Stomach (tissue), 9 donors: ENCODE measurements around the gene RTN4. TPM values are rescaled to one million over a fixed set of nuclear protein-coding genes. Genes with fewer than 3 reads are reported as not detected.

Experiments used
- DNase-seq, 2 donors: peaks; one replicate each; pipeline versions ENCODE4 v3.0.0 to v3.0.0-alpha.2; 2013 to 2019
- H3K27ac ChIP-seq, 5 donors: fragments of 200-600 bp in 4 of 5; sonication (generic) in 4 of 5; one replicate each; pipeline ENCODE4 v1.5.1; 2013 to 2019; ENCODE audit warnings: mild to moderate bottlenecking in 1 of 5, moderate library complexity in 1 of 5
- H3K27me3 ChIP-seq, 3 donors: fragments of 200-600 bp; sonication (generic); one replicate each; pipeline ENCODE4 v1.5.1; 2017 to 2019; ENCODE audit warnings: mixed run types in 1 of 3
- H3K36me3 ChIP-seq, 4 donors: fragments of 200-600 bp; sonication (generic); 1 replicate in 3 of 4; 2 replicates in 1 of 4; pipeline ENCODE4 v1.5.1; 2016 to 2019
- H3K4me1 ChIP-seq, 4 donors: fragments of 200-600 bp; sonication (generic); one replicate each; pipeline ENCODE4 v1.5.1; 2016 to 2019
- H3K4me3 ChIP-seq, 4 donors: fragments of 200-600 bp; sonication (generic) in 3 of 4; one replicate each; pipeline ENCODE4 v1.5.1; 2016 to 2019; ENCODE audit warnings: mild to moderate bottlenecking in 1 of 4
- H3K9me3 ChIP-seq, 4 donors: fragments of 200-600 bp; sonication (generic); one replicate each; pipeline ENCODE4 v1.5.1; 2016 to 2019
- EP300 ChIP-seq: sonication (generic); formaldehyde crosslinking; IDR thresholded peaks from one replicate; pipeline ENCODE4 v1.6.1; 2017; ENCODE audit warnings: antibody characterized with exemption
- POLR2A ChIP-seq, 4 donors: fragments of 450-650 bp; IDR thresholded peaks; one replicate each; pipeline ENCODE4 v1.6.1; 2016; ENCODE audit warnings: antibody characterized with exemption in 4 of 4, control low read depth in 2 of 4, mild to moderate bottlenecking in 1 of 4, moderate library complexity in 1 of 4
- POLR2AphosphoS5 ChIP-seq, 3 donors: sonication (generic); formaldehyde crosslinking; IDR thresholded peaks; one replicate each; pipeline ENCODE4 v1.6.1; 2016; ENCODE audit warnings: antibody characterized with exemption in 3 of 3
- WGBS, 5 donors: extraction: QIAGEN DNeasy Blood & Tissue Kit in 3 of 5; methylation state at CpG; one replicate each; pipeline versions ENCODE4 v1.1.5 to v1.1.7; 2013 to 2018; 5-methylcytosine and 5-hydroxymethylcytosine counted together
- intact Hi-C: fragments of 100-400 bp; cut with DNase I; formaldehyde crosslinking; loops from one replicate; pipeline ENCODE4 v1.15.1; 2023; ENCODE audit warnings: low total_unique reads
- polyA plus RNA-seq, 3 donors: library from polyadenylated mRNA; stranded (reverse); fragments of 200-250 nt; gene quantifications; one replicate each; pipeline ENCODE4 v1.2.3, GENCODE V29; 2013
- total RNA-seq, 5 donors: library from RNA; depleted of rRNA; stranded (reverse); fragments of >200 nt; gene quantifications; one replicate each; pipeline versions ENCODE4 v1.1.0 to v1.2.3, GENCODE V29; 2014 to 2016
- TF ChIP-seq, protein P1 (sequence below), 7 experiments: fragments of 450-650 bp in 4 of 7; fragments of 200-600 bp in 3 of 7; sonication (generic) in 3 of 7; IDR thresholded peaks; one replicate each; pipeline ENCODE4 v1.5.1; 2016 to 2019; ENCODE audit warnings: antibody characterized with exemption in 7 of 7, control low read depth in 2 of 7, mild to moderate bottlenecking in 1 of 7
- donor health status: healthy with polysubstance abuse.
- donor health status: Bipolar disorder and iron deficiency.
- donor health status: healthy.

Gene RTN4
- total and polyA plus RNA-seq, 8 donors: 40.8 to 463 (median 126) TPM

- H3K9me3 ChIP-seq: no peaks in the 10 kb centered on the region
- intact Hi-C loops: no loop called here
- TF ChIP-seq, protein P1, sequence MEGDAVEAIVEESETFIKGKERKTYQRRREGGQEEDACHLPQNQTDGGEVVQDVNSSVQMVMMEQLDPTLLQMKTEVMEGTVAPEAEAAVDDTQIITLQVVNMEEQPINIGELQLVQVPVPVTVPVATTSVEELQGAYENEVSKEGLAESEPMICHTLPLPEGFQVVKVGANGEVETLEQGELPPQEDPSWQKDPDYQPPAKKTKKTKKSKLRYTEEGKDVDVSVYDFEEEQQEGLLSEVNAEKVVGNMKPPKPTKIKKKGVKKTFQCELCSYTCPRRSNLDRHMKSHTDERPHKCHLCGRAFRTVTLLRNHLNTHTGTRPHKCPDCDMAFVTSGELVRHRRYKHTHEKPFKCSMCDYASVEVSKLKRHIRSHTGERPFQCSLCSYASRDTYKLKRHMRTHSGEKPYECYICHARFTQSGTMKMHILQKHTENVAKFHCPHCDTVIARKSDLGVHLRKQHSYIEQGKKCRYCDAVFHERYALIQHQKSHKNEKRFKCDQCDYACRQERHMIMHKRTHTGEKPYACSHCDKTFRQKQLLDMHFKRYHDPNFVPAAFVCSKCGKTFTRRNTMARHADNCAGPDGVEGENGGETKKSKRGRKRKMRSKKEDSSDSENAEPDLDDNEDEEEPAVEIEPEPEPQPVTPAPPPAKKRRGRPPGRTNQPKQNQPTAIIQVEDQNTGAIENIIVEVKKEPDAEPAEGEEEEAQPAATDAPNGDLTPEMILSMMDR (IDR thresholded peaks at IDR 0.05): no peak
- no peak for TF ChIP-seq POLR2A (IDR thresholded peaks at IDR 0.05)
- no peak for TF ChIP-seq POLR2AphosphoS5 (IDR thresholded peaks at IDR 0.05)
- no peak for TF ChIP-seq EP300
- H3K27me3 ChIP-seq: no peaks in the 10 kb centered on the region
- H3K4me3 ChIP-seq: no peak overlapping the region
- H3K4me1 ChIP-seq: peaks cover 0 to 16% (median 11%) of the 10 kb centered on the region in 4 donors
- H3K36me3 ChIP-seq: no peaks in the 10 kb centered on the region
- no peak for DNase-seq
- no peak overlapping the region for H3K27ac ChIP-seq
- WGBS, 5 donors: 94 to 98% (median 96%) methylated on average over 6 of the region's 6 CpGs
These were observed 100.8 kb downstream of the RTN4 start for GRCh38 chr2:54949431-54949830.

DNA sequence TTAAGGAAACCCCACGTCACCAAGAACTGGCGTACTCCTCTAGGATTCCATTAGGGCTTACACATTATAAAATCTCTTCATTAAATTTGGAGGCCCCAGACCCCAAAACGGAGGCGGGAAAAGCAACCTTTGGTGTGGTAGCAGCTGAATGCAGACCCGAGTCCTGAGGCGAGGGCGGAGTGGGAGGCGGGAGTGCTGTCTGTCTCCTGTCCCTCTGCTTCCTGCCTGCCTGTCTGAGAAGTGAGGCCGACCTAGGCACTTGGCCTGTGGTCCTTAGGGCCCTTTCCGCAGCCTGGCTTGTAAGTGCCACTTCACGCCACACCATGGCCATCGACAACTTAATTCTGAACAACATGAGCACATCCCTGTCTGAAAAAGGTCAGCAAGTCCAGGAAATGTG, 102.1 kb downstream of the RTN4 start:
- H3K36me3 ChIP-seq: no peaks in the 10 kb centered on the region
- no peak for DNase-seq
- WGBS, 5 donors: 82 to 90% (median 84%) methylated on average over 12 of the region's 12 CpGs
- intact Hi-C loops: no loop called here
- peaks cover 0 to 16% (median 11%) of the 10 kb centered on the region in 4 donors for H3K4me1 ChIP-seq
- no peak overlapping the region for H3K27ac ChIP-seq
- H3K9me3 ChIP-seq: no peaks in the 10 kb centered on the region
- H3K27me3 ChIP-seq: no peaks in the 10 kb centered on the region
- no peak for TF ChIP-seq POLR2AphosphoS5 (IDR thresholded peaks at IDR 0.05)
- TF ChIP-seq, protein P1 (IDR thresholded peaks at IDR 0.05): no peak
- TF ChIP-seq EP300: no peak
- no peak for TF ChIP-seq POLR2A (IDR thresholded peaks at IDR 0.05)
- no peak overlapping the region for H3K4me3 ChIP-seq

- DNase-seq: no peak
- no peaks in the 10 kb centered on the region for H3K27me3 ChIP-seq
- no peak overlapping the region for H3K27ac ChIP-seq
- no peak for TF ChIP-seq POLR2AphosphoS5 (IDR thresholded peaks at IDR 0.05)
- TF ChIP-seq, protein P1 (IDR thresholded peaks at IDR 0.05): no peak
- no peak for TF ChIP-seq EP300
- no peak for TF ChIP-seq POLR2A (IDR thresholded peaks at IDR 0.05)
- H3K4me3 ChIP-seq: no peak overlapping the region
- no peaks in the 10 kb centered on the region for H3K36me3 ChIP-seq
- no peaks in the 10 kb centered on the region for H3K9me3 ChIP-seq
- peaks cover 0 to 16% (median 11%) of the 10 kb centered on the region in 4 donors for H3K4me1 ChIP-seq
- WGBS, 5 donors: 87 to 94% (median 89%) methylated on average over 9 of the region's 9 CpGs
- intact Hi-C loops: no loop called here
These were observed 102.6 kb downstream of the RTN4 start for GRCh38 chr2:54947646-54948045.

DNA sequence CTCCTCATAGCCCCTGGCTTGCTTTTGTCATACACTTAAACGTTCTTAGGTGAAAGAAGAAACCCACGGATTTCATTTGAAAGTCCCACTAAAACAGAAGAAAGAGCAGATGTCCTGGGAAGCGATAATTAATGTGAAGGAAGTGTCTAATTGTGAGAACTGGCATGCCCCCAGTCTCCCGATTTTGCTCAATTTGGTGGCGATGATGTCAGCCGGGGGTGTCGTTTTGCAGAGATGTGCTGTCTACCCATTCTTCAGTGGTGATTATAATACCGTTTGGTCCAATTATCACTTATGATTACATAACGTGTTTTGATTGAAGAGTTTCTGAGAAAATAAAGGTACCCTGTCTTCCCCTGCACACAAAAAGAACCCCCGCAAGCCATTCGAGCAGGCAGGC, 103.1 kb downstream of the RTN4 start:
- H3K27ac ChIP-seq: no peak overlapping the region
- no peaks in the 10 kb centered on the region for H3K36me3 ChIP-seq
- no peak overlapping the region for H3K4me3 ChIP-seq
- peaks cover 0 to 16% (median 11%) of the 10 kb centered on the region in 4 donors for H3K4me1 ChIP-seq
- TF ChIP-seq POLR2AphosphoS5 (IDR thresholded peaks at IDR 0.05): no peak
- TF ChIP-seq EP300: no peak
- TF ChIP-seq, protein P1 (IDR thresholded peaks at IDR 0.05): no peak
- TF ChIP-seq POLR2A (IDR thresholded peaks at IDR 0.05): no peak
- no peaks in the 10 kb centered on the region for H3K9me3 ChIP-seq
- no peaks in the 10 kb centered on the region for H3K27me3 ChIP-seq
- intact Hi-C loops: no loop called here
- no peak for DNase-seq
- WGBS, 5 donors: 85 to 89% (median 88%) methylated on average over 11 of the region's 11 CpGs
